Activated B cell treated with CpG ODN at 0.5 μM for 24 hours (primary cell): ENCODE results near the gene PSMG4. TPM values are rescaled to one million over a fixed set of nuclear protein-coding genes. Genes with fewer than 3 reads are reported as not detected.

Experiments used
- ATAC-seq: fragments of 200-7000 bp; cut with Tn5 transposase; one replicate; pipeline ENCODE4 v1.10.0; 2021; ENCODE audit warnings: low read depth, mild to moderate bottlenecking, moderate library complexity
- CTCF ChIA-PET: fragments of 350-600 bp; sonication (Branson Sonifier 250); formaldehyde crosslinking; loops from one replicate; lab custom pipeline; 2021; ENCODE audit warnings: antibody characterized with exemption; lab: Charles Lee
- POLR2A ChIA-PET: fragments of 350-600 bp; sonication (Branson Sonifier 250); formaldehyde crosslinking; loops from one replicate; lab custom pipeline; 2021; ENCODE audit warnings: antibody characterized with exemption; lab: Charles Lee
- DNase-seq: peaks from one replicate; pipeline ENCODE4 v3.0.0; 2022
- H3K27ac Mint-ChIP-seq: one replicate; pipeline ENCODE4 v1.8.0; 2020; ENCODE audit warnings: mixed read lengths
- H3K27me3 Mint-ChIP-seq: one replicate; pipeline ENCODE4 v1.8.0; 2021; ENCODE audit warnings: mixed read lengths
- H3K36me3 Mint-ChIP-seq: one replicate; pipeline ENCODE4 v1.8.0; 2021; ENCODE audit warnings: low read depth, mixed read lengths
- H3K4me1 Mint-ChIP-seq: one replicate; pipeline ENCODE4 v1.8.0; 2021; ENCODE audit warnings: mixed read lengths
- H3K4me3 Mint-ChIP-seq: one replicate; pipeline ENCODE4 v1.8.0; 2020; ENCODE audit warnings: mild to moderate bottlenecking, mixed read lengths
- H3K9me3 Mint-ChIP-seq: one replicate; pipeline ENCODE4 v1.8.0; 2020; ENCODE audit warnings: mixed read lengths
- CTCF ChIP-seq: fragments of 200-600 bp; IDR thresholded peaks from one replicate; pipeline ENCODE4 v1.8.0; 2022; ENCODE audit warnings: antibody characterized with exemption, mild to moderate bottlenecking
- intact Hi-C: fragments of 100-400 bp; cut with micrococcal nuclease; formaldehyde crosslinking; loops from one replicate; pipeline ENCODE4 v1.15.1; 2024
- total RNA-seq: library from RNA; stranded (reverse); gene quantifications from 2 replicates; pipeline ENCODE4 v1.2.3, GENCODE V29; 2022

The PSMG4 gene
- total RNA-seq, 1 donor from 2014 or later = 29.9 TPM

- Mint-ChIP-seq H3K9me3 (peaks cover 8% of the 10 kb centered on the region), H3K36me3 (no peaks in the 10 kb centered on the region), H3K4me3 (no peak overlapping the region), H3K4me1 (no peaks in the 10 kb centered on the region), H3K27me3 (peaks cover 38% of the 10 kb centered on the region), H3K27ac (no peak overlapping the region)
- intact Hi-C loops = no loop called here
- ChIA-PET POLR2A (no interaction called here), CTCF (no interaction called here)
- TF ChIP-seq CTCF = no peak
- ATAC-seq = no peak
- no peak for DNase-seq
These were observed 46.4 kb downstream of the PSMG4 start for GRCh38 chr6:3305216-3305565.

- Mint-ChIP-seq H3K27ac (no peak overlapping the region), H3K27me3 (peaks cover 35% of the 10 kb centered on the region), H3K36me3 (no peaks in the 10 kb centered on the region), H3K4me3 (no peak overlapping the region), H3K4me1 (no peaks in the 10 kb centered on the region), H3K9me3 (peaks cover 8% of the 10 kb centered on the region)
- ATAC-seq = no peak
- CTCF ChIA-PET = no interaction called here
- DNase-seq = no peak
- POLR2A ChIA-PET = no interaction called here
- TF ChIP-seq CTCF = no peak
- intact Hi-C loops = no loop called here
These were observed 47.1 kb downstream of the PSMG4 start for GRCh38 chr6:3305831-3306230.

GRCh38 chr6:3306848-3307247 lies 48.1 kb downstream of the PSMG4 start:
- Mint-ChIP-seq H3K4me3 (no peak overlapping the region), H3K4me1 (no peaks in the 10 kb centered on the region), H3K36me3 (no peaks in the 10 kb centered on the region), H3K27me3 (peaks cover 33% of the 10 kb centered on the region), H3K9me3 (peaks cover 8% of the 10 kb centered on the region), H3K27ac (no peak overlapping the region)
- POLR2A ChIA-PET = no interaction called here
- ATAC-seq (no peak), DNase-seq (no peak)
- no peak for TF ChIP-seq CTCF
- CTCF ChIA-PET = no interaction called here
- intact Hi-C loops = no loop called here

GRCh38 chr6:3307436-3307835 lies 48.7 kb downstream of the PSMG4 start:
- H3K36me3 Mint-ChIP-seq = no peaks in the 10 kb centered on the region

GRCh38 chr6:3308106-3308505 lies 49.4 kb downstream of the PSMG4 start:
- Mint-ChIP-seq H3K27me3 (peaks cover 21% of the 10 kb centered on the region), H3K36me3 (no peaks in the 10 kb centered on the region), H3K4me1 (no peaks in the 10 kb centered on the region), H3K9me3 (peaks cover 3% of the 10 kb centered on the region), H3K27ac (no peak overlapping the region), H3K4me3 (no peak overlapping the region)
- intact Hi-C loops = no loop called here
- ATAC-seq = no peak
- no peak for DNase-seq
- POLR2A ChIA-PET = no interaction called here
- no peak for TF ChIP-seq CTCF
- CTCF ChIA-PET = no interaction called here

More at GRCh38 chr6:3307436-3307835, 48.7 kb downstream of the PSMG4 start:
- ChIA-PET CTCF (no interaction called here), POLR2A (no interaction called here)
- H3K27ac Mint-ChIP-seq = no peak overlapping the region
- H3K4me3 Mint-ChIP-seq = no peak overlapping the region
- H3K27me3 Mint-ChIP-seq = peaks cover 27% of the 10 kb centered on the region
- TF ChIP-seq CTCF = no peak
- DNase-seq = no peak
- intact Hi-C loops = no loop called here
- peaks cover 3% of the 10 kb centered on the region for H3K9me3 Mint-ChIP-seq
- no peaks in the 10 kb centered on the region for H3K4me1 Mint-ChIP-seq
- no peak for ATAC-seq
